ENCODE results near the gene CALY.

GRCh38 chr10:133379801-133380666 lies 43.3 kb upstream of the CALY start:
- TF ChIP-seq, protein P1, sequence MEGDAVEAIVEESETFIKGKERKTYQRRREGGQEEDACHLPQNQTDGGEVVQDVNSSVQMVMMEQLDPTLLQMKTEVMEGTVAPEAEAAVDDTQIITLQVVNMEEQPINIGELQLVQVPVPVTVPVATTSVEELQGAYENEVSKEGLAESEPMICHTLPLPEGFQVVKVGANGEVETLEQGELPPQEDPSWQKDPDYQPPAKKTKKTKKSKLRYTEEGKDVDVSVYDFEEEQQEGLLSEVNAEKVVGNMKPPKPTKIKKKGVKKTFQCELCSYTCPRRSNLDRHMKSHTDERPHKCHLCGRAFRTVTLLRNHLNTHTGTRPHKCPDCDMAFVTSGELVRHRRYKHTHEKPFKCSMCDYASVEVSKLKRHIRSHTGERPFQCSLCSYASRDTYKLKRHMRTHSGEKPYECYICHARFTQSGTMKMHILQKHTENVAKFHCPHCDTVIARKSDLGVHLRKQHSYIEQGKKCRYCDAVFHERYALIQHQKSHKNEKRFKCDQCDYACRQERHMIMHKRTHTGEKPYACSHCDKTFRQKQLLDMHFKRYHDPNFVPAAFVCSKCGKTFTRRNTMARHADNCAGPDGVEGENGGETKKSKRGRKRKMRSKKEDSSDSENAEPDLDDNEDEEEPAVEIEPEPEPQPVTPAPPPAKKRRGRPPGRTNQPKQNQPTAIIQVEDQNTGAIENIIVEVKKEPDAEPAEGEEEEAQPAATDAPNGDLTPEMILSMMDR (conservative IDR thresholded peaks at IDR 0.05; ENCODE audit: low read length): no peak
- no peak for TF ChIP-seq EZH2phosphoT487 (IDR thresholded peaks at IDR 0.05; ENCODE audit: borderline replicate concordance)

All from Loucy (cell line).